H1 (cell line): ENCODE data around the gene SPEF1. TPM values are rescaled to one million over a fixed set of nuclear protein-coding genes. Genes with fewer than 3 reads are reported as not detected.

Experiments used
- CTCF ChIA-PET: fragments of 300-600 bp; sonication (Branson Sonifier 250); formaldehyde crosslinking; loops from one replicate; lab custom pipeline; 2021; ENCODE audit not compliant: partially characterized antibody; lab: Charles Lee
- POLR2A ChIA-PET: fragments of 300-600 bp; sonication (Branson Sonifier 250); formaldehyde crosslinking; loops from one replicate; lab custom pipeline; 2021; ENCODE audit warnings: inconsistent platforms; ENCODE audit not compliant: partially characterized antibody; lab: Charles Lee
- DNase-seq, 2 experiments: peaks; one replicate each; pipeline versions ENCODE4 v3.0.0 to v3.0.0-alpha.2; 2010 to 2022; ENCODE audit warnings: low spot score in 2 of 2, low read depth in 1 of 2, mixed read lengths in 1 of 2
- FAIRE-seq: peaks from 2 replicates; lab custom pipeline; 2011; peaks lifted over from hg19 to GRCh38; lab: Jason Lieb, UNC
- H2AFZ ChIP-seq: 2 replicates; pipeline ENCODE4 v1.8.1; 2012; ENCODE audit warnings: low read length, inconsistent platforms
- H2AK5ac ChIP-seq: 2 replicates; pipeline ENCODE4 v1.6.1; 2013; ENCODE audit warnings: low read depth, low read length
- H2BK120ac ChIP-seq: replicated peaks from 2 replicates; pipeline ENCODE3; 2013; ENCODE audit warnings: low read depth, low read length, inconsistent platforms
- H2BK12ac ChIP-seq: 2 replicates; pipeline ENCODE4 v1.6.1; 2013; ENCODE audit warnings: low read depth, low read length
- H2BK15ac ChIP-seq: 2 replicates; pipeline ENCODE4 v1.6.1; 2013; ENCODE audit warnings: low read length
- H2BK20ac ChIP-seq: 2 replicates; pipeline ENCODE4 v1.6.1; 2013; ENCODE audit warnings: low read length
- H2BK5ac ChIP-seq: 2 replicates; pipeline ENCODE4 v1.6.1; 2013; ENCODE audit warnings: low read depth, low read length
- H3K14ac ChIP-seq: 2 replicates; pipeline ENCODE4 v1.6.1; 2013; ENCODE audit warnings: inconsistent platforms; ENCODE audit not compliant: insufficient read length
- H3K18ac ChIP-seq: 2 replicates; pipeline ENCODE4 v1.6.1; 2013; ENCODE audit warnings: low read length; ENCODE audit errors: extremely low read depth
- H3K23ac ChIP-seq: 2 replicates; pipeline ENCODE4 v1.6.1; 2013; ENCODE audit warnings: inconsistent platforms; ENCODE audit not compliant: insufficient read length
- H3K23me2 ChIP-seq: 2 replicates; pipeline ENCODE4 v1.6.1; 2013; ENCODE audit warnings: low read depth, low read length
- H3K27ac ChIP-seq: 2 replicates; pipeline ENCODE4 v1.6.1; 2011; ENCODE audit warnings: low read depth, low read length, inconsistent platforms
- H3K27me3 ChIP-seq, 4 experiments: replicated peaks in 1 of 4; 1 replicate in 1 of 4; 2 replicates in 3 of 4; pipeline versions ENCODE4 v1.6.1 to v1.8.1; 2011 to 2013; ENCODE audit warnings: low read length in 3 of 4, mild to moderate bottlenecking in 3 of 4, inconsistent platforms in 2 of 4, mixed read lengths in 2 of 4, moderate library complexity in 1 of 4; ENCODE audit not compliant: control insufficient read depth in 3 of 4, insufficient read depth in 3 of 4; ENCODE audit errors: extremely low read depth in 1 of 4
- H3K36me3 ChIP-seq, 4 experiments: 2 replicates each; pipeline versions ENCODE4 v1.6.1 to v1.8.1; 2011 to 2013; ENCODE audit warnings: mild to moderate bottlenecking in 4 of 4, low read length in 3 of 4, moderate library complexity in 2 of 4, control low read depth in 1 of 4, inconsistent platforms in 1 of 4; ENCODE audit not compliant: insufficient read depth in 4 of 4, control insufficient read depth in 2 of 4
- H3K4ac ChIP-seq: replicated peaks from 2 replicates; pipeline ENCODE3; 2013; ENCODE audit warnings: low read length, low read depth, mixed read lengths, inconsistent platforms; ENCODE audit not compliant: insufficient read length
- H3K4me1 ChIP-seq, 4 experiments: replicated peaks in 1 of 4; 1 replicate in 1 of 4; 2 replicates in 3 of 4; pipeline versions ENCODE4 v1.6.1 to v1.8.1; 2011 to 2013; ENCODE audit warnings: low read length in 3 of 4, inconsistent platforms in 2 of 4, mixed read lengths in 1 of 4; ENCODE audit not compliant: insufficient read depth in 4 of 4, control insufficient read depth in 3 of 4
- H3K4me2 ChIP-seq, 2 experiments: 2 replicates each; pipeline versions ENCODE4 v1.6.1 to v1.8.1; 2011 to 2013; ENCODE audit warnings: low read depth in 2 of 2, low read length in 2 of 2, control low read depth in 1 of 2, inconsistent platforms in 1 of 2, mild to moderate bottlenecking in 1 of 2; ENCODE audit not compliant: insufficient read depth in 1 of 2
- H3K4me3 ChIP-seq, 4 experiments: fragments of 200-600, 300-600 bp in 1 of 4; sonication (generic), shearing (Covaris generic), sonication (Bioruptor Twin) in 1 of 4; 2 replicates each; pipeline versions ENCODE4 v1.5.1 to v1.8.1; 2011 to 2016; ENCODE audit warnings: low read length in 4 of 4, low read depth in 3 of 4, control low read depth in 2 of 4, inconsistent platforms in 2 of 4, mild to moderate bottlenecking in 2 of 4, mixed read lengths in 1 of 4, moderate library complexity in 1 of 4; ENCODE audit not compliant: insufficient read depth in 2 of 4; ENCODE audit errors: extremely low read depth in 1 of 4
- H3K56ac ChIP-seq: replicated peaks from 2 replicates; pipeline ENCODE3; 2013; ENCODE audit warnings: low read depth, mild to moderate bottlenecking, mixed read lengths, low read length, inconsistent platforms; ENCODE audit not compliant: insufficient read length
- H3K79me1 ChIP-seq: 2 replicates; pipeline ENCODE4 v1.6.1; 2013; ENCODE audit warnings: low read depth, low read length, control low read depth
- H3K79me2 ChIP-seq, 2 experiments: 2 replicates each; pipeline versions ENCODE4 v1.6.1 to v1.8.1; 2012 to 2013; ENCODE audit warnings: low read length in 2 of 2, mild to moderate bottlenecking in 2 of 2, inconsistent platforms in 1 of 2; ENCODE audit not compliant: insufficient read depth in 2 of 2, control insufficient read depth in 1 of 2
- H3K9ac ChIP-seq, 4 experiments: replicated peaks in 1 of 4; 1 replicate in 1 of 4; 2 replicates in 3 of 4; pipeline versions ENCODE4 v1.6.1 to v1.8.1; 2011 to 2013; ENCODE audit warnings: low read depth in 3 of 4, low read length in 3 of 4, control low read depth in 2 of 4, mild to moderate bottlenecking in 2 of 4, moderate library complexity in 2 of 4, inconsistent platforms in 1 of 4; ENCODE audit errors: extremely low read depth in 1 of 4
- H3K9me3 ChIP-seq, 2 experiments: 2 replicates each; pipeline versions ENCODE4 v1.6.1 to v1.8.1; 2012 to 2013; ENCODE audit warnings: mild to moderate bottlenecking in 2 of 2, moderate library complexity in 2 of 2, control low read depth in 1 of 2, inconsistent platforms in 1 of 2, low read depth in 1 of 2, low read length in 1 of 2, mixed read lengths in 1 of 2; ENCODE audit not compliant: insufficient read depth in 2 of 2
- H4K20me1 ChIP-seq, 2 experiments: replicated peaks in 1 of 2; 2 replicates each; pipeline versions ENCODE3 to v1.8.1; 2011 to 2013; ENCODE audit warnings: inconsistent platforms in 2 of 2, low read length in 2 of 2, mild to moderate bottlenecking in 1 of 2; ENCODE audit not compliant: insufficient read depth in 2 of 2, control insufficient read depth in 1 of 2
- H4K5ac ChIP-seq: 2 replicates; pipeline ENCODE4 v1.6.1; 2013; ENCODE audit warnings: low read length, low read depth, mixed read lengths, inconsistent platforms; ENCODE audit not compliant: insufficient read length
- H4K8ac ChIP-seq: 2 replicates; pipeline ENCODE4 v1.8.0; 2013; ENCODE audit warnings: mild to moderate bottlenecking, moderate library complexity, low read length, inconsistent platforms; ENCODE audit not compliant: insufficient read depth; ENCODE audit errors: extremely low read depth
- H4K91ac ChIP-seq: replicated peaks from 2 replicates; pipeline ENCODE3; 2013; ENCODE audit warnings: low read length, mixed read lengths, inconsistent platforms; ENCODE audit not compliant: insufficient read length
- WGBS, 2 experiments: shearing (Covaris generic) in 1 of 2; methylation state at CpG; one replicate each; pipeline versions ENCODE4 v1.1.6 to v1.1.7; 2013 to 2015; ENCODE audit warnings: low lambda C conversion rate in 2 of 2, mixed read lengths in 2 of 2, inconsistent platforms in 1 of 2, low coverage in 1 of 2, missing lambda C conversion rate in 1 of 2; ENCODE audit not compliant: insufficient replicate concordance in 2 of 2, insufficient coverage in 1 of 2, insufficient read length in 1 of 2; ENCODE audit errors: extremely low coverage in 1 of 2, missing lambda C conversion rate in 1 of 2; 5-methylcytosine and 5-hydroxymethylcytosine counted together
- polyA plus RNA-seq, 7 experiments: library from polyadenylated mRNA; depleted of rRNA in 3 of 7; stranded (reverse) in 5 of 7; unstranded in 2 of 7; fragments of >200 nt in 5 of 7; fragments of 200-250 nt in 2 of 7; gene quantifications; 1 replicate in 5 of 7; 2 replicates in 1 of 7; 4 replicates in 1 of 7; pipeline versions ENCODE4 v1.2.1 to v1.2.3, GENCODE V29; 2011 to 2013; ENCODE audit warnings: missing spikeins in 2 of 7, mixed read lengths in 2 of 7
- total RNA-seq: library from RNA; stranded (reverse); fragmentation: NEBNext Ultra II Directional; extraction: Animal tissue kit (Norgen Biotek cat#: 25700); gene quantifications from 2 replicates; pipeline ENCODE4 v1.2.1, GENCODE V29; 2021

The SPEF1 gene
- total and polyA plus RNA-seq, 2 of the 8 experiments (the other 6 are each of a cell fraction or from before 2014, with no cell fraction given) = 0.51 to 0.71 TPM

- H3K79me1 ChIP-seq = no peaks in the 10 kb centered on the region
- FAIRE-seq (no peak), DNase-seq (no peak)
- ChIA-PET POLR2A (interaction anchor here (1.6 to 2.5 kb wide), 3 partner anchors 9 to 16 kb away, joined by 4 to 7 read pairs (median 6); no protein-coding TSS in a partner anchor), CTCF (interaction anchor here (0.6 to 17.6 kb wide), 9 partner anchors 11 to 55 kb away, joined by 3 to 221 read pairs (median 5); no protein-coding TSS in a partner anchor)
- no peak overlapping the region for H4K8ac ChIP-seq
- 82% methylated on average over 4 of the region's 6 CpGs; no CpG with 5 or more reads in 1 of the 2 experiments for WGBS, 2 experiments
- no peak overlapping the region for H3K4me3 ChIP-seq
- H2BK5ac ChIP-seq = no peak overlapping the region
- no peak overlapping the region for H4K5ac ChIP-seq
- H3K23ac ChIP-seq = no peak overlapping the region
- H3K27me3 ChIP-seq = peaks cover 1 to 26% (median 22%) of the 10 kb centered on the region in 4 experiments; a peak in 6 of 7 replicates
- no peak overlapping the region for H3K9ac ChIP-seq
- no peak overlapping the region for H2BK20ac ChIP-seq
- no peak overlapping the region for H3K56ac ChIP-seq
- H3K27ac ChIP-seq = no peak overlapping the region
- no peak overlapping the region for H3K4ac ChIP-seq
- H3K14ac ChIP-seq = no peak overlapping the region
- H2BK120ac ChIP-seq = no peak overlapping the region
- H4K91ac ChIP-seq = no peak overlapping the region
- H2BK12ac ChIP-seq = no peak overlapping the region
- H3K4me1 ChIP-seq = peaks cover 0 to 19% (median 15%) of the 10 kb centered on the region in 4 experiments; a peak in 5 of 7 replicates
- peaks cover 0 to 2% of the 10 kb centered on the region in 2 experiments for H4K20me1 ChIP-seq
- H3K36me3 ChIP-seq = no peaks in the 10 kb centered on the region
- no peak overlapping the region for H3K18ac ChIP-seq
- H3K23me2 ChIP-seq = 0 out of 2 replicates have a peak, but pooled peaks cover 3% of the 10 kb centered on the region
- H3K9me3 ChIP-seq = no peaks in the 10 kb centered on the region
- H3K4me2 ChIP-seq = no peak overlapping the region
- no peaks in the 10 kb centered on the region for H3K79me2 ChIP-seq
- H2BK15ac ChIP-seq = no peak overlapping the region; the same call in 1 of the 2 replicates
- no peak overlapping the region for H2AK5ac ChIP-seq
- H2AFZ ChIP-seq = no peak overlapping the region
Measured at GRCh38 chr20:3729378-3729777, 51.9 kb downstream of the SPEF1 start.
